HG02610 (cell line): Measurements from ENCODE around the gene BORCS5.

Experiments used
- ATAC-seq: cut with Tn5 transposase; IDR thresholded peaks from one replicate; pipeline ENCODE4 v1.9.1; 2021; ENCODE audit warnings: mild to moderate bottlenecking, moderate library complexity; ENCODE audit not compliant: unreplicated experiment

The BORCS5 gene

GRCh38 chr12:12510551-12510950 is 153.7 kb downstream of the BORCS5 start:
- ATAC-seq: no peak

- ATAC-seq: no peak
These were observed 154.3 kb downstream of the BORCS5 start for GRCh38 chr12:12511021-12511783.

- no peak for ATAC-seq
These were observed 155.2 kb downstream of the BORCS5 start for GRCh38 chr12:12511895-12512711.

- ATAC-seq: no peak
These were observed 156.6 kb downstream of the BORCS5 start for GRCh38 chr12:12513416-12514006.

GRCh38 chr12:12518464-12518845 is 161.6 kb downstream of the BORCS5 start:
- no peak for ATAC-seq

- no peak for ATAC-seq
These were observed 162.0 kb downstream of the BORCS5 start for GRCh38 chr12:12518919-12519318.
